ENCODE results near the gene PKP4.

DNA sequence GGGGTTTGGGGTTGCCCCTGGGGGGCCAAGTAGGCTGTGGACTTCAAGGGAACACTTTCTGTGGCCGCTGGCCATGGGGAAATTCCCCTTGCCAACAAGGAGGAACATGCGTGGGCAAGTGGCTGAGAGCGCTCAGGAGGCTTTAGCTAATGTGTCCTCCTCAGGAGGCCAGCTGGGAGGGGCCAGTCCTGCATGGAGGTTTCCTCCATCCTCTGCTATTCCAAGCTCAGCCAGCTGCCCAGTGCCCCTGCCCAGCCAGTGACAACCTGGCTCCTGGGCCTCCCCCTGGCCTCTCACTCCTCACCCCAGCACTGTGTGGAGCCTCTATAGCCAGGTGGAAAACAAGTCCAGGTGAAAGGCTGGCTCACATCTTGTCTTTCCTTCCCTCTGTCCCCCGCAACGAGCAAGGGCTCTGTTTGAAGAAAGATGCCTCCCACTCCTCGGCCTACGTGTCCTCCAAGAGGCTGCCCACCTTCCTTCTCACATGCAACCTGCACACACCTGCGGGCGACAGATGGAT, 273.9 kb downstream of the PKP4 start:
- TF ChIP-seq POLR2A (IDR thresholded peaks at IDR 0.05) = no peak
- TF ChIP-seq, protein P1, sequence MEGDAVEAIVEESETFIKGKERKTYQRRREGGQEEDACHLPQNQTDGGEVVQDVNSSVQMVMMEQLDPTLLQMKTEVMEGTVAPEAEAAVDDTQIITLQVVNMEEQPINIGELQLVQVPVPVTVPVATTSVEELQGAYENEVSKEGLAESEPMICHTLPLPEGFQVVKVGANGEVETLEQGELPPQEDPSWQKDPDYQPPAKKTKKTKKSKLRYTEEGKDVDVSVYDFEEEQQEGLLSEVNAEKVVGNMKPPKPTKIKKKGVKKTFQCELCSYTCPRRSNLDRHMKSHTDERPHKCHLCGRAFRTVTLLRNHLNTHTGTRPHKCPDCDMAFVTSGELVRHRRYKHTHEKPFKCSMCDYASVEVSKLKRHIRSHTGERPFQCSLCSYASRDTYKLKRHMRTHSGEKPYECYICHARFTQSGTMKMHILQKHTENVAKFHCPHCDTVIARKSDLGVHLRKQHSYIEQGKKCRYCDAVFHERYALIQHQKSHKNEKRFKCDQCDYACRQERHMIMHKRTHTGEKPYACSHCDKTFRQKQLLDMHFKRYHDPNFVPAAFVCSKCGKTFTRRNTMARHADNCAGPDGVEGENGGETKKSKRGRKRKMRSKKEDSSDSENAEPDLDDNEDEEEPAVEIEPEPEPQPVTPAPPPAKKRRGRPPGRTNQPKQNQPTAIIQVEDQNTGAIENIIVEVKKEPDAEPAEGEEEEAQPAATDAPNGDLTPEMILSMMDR (IDR thresholded peaks at IDR 0.05) = no peak
- TF ChIP-seq POLR2AphosphoS5 (IDR thresholded peaks at IDR 0.05) = no peak
